GM19328 (cell line): Measurements from ENCODE around the gene AGAP1.
"Not testable (repeated sequence)": the region's sequence is repeated elsewhere in the genome, so short reads cannot be mapped to it uniquely, and the experiment has no call there.

Source experiments
- ATAC-seq: cut with Tn5 transposase; IDR thresholded peaks from one replicate; pipeline ENCODE4 v1.9.1; 2021; ENCODE audit warnings: mild to moderate bottlenecking, moderate library complexity; ENCODE audit not compliant: unreplicated experiment

The AGAP1 gene

DNA sequence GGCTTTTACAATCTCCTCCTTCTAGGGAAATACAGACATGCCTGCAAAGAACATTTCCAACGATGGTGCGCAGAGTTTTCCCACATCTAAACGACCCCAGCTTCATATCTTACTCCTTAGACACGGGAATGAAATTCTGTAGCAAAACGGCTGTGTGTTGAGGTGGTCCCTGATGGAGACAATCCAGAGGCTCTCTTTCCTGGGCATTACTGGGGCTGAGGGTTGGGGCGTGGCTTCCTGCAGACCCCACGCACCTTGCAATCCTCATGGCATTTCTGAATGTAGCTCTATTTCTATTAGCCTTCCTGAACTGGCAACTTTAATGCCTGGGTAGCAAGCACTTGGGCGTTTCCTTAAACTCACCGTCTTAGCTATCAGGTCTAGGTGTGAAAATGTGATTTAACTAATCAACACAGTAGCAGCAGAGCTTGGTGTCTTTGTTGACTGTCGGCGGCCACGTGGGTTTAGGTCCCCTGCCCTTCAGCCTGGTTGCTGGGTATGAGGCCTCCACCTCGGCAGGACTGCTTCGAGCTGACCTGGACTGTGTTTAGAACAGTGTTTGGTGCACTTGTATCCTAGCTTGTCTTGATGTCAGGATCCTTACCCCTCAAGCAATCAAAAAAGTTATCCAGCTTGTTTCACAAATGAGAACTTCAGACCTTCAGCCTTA, 431.5 kb downstream of the AGAP1 start:
- no peak for ATAC-seq

DNA sequence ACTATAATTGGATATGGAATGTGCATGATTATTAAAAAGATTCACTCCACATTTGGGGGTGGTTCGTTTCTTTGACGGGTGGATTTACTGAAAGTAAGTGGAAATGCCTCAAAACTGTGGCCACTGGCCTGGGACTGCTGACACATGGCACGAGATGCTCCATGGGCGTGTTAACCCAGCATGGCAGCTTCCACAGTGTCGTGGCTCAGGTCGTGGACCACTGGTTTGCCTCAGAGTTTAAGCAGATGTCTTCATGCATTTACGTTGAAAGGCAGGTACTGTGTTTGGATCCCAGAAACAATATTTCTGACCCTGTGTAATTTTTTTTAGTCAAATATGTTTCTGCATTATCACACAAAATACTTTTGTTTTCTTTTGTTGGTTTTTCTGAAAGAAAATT, 432.4 kb downstream of the AGAP1 start:
- ATAC-seq = no peak

DNA sequence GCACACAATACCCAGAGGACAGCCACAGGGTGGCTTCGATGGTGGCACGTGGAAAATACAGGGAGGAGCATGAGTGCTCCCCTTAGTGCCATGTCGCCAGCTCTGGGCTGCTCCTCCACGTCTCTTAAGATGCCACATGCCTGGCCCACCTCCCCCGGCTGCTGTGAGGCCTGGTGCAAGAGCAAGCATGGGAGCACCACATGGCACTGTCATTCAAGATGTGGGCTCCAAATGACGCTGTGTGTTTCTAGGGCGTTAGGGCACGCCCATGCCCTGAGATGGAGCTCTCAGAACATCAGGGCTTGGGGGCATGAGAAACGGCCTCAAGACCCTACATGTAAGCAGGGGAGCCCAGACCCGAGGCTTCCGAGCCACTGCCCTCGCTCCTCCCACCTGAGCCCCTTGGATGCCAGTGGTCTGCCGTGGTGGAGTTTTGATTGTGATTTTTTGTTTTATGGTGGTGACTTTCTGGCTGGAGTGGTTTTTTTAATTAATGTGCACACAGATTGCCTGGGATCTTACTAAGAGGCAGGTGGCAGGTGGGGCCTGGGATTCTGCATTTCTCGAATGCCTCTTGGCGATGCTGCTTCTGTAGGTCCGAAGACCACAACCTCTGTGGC, 435.0 kb downstream of the AGAP1 start:
- ATAC-seq = no peak

DNA sequence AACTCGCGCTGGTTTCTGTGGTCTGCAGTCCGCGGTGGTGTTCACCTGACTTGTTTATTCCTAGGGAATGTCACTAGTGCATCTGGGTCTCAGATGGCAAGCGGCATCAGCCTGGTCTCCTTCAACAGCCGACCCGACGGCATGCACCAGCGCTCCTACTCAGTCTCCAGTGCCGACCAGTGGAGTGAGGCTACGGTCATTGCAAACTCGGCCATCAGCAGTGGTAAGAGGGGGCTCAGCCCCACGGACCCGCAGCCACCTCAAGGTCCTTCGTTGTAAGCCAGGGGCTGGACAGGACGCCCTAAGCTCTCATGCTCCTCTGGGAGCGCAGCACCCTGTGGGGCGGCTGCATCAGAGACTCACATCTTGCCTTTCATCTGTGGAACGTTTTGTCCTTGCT, 436.9 kb downstream of the AGAP1 start:
- ATAC-seq = no peak

DNA sequence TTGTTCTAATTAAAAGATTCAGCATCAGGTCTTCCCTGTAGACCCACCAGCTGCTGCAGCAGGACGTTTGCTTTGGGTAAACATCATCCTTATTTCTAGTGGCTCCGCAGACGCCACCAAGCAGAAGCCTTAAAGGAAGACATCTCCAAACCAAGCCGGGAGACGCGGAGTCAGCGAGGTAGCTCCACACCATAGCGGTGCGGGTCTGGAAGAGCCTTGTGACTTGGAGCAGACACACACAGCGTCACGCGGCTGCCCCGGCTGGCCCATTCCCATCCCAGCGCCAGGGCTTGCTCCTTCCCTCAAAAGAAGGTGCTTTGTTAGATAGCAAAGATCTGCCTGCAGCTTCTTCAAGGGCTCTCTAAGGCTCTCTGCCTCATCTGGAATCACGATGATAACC, 437.8 kb downstream of the AGAP1 start:
- no peak for ATAC-seq

DNA sequence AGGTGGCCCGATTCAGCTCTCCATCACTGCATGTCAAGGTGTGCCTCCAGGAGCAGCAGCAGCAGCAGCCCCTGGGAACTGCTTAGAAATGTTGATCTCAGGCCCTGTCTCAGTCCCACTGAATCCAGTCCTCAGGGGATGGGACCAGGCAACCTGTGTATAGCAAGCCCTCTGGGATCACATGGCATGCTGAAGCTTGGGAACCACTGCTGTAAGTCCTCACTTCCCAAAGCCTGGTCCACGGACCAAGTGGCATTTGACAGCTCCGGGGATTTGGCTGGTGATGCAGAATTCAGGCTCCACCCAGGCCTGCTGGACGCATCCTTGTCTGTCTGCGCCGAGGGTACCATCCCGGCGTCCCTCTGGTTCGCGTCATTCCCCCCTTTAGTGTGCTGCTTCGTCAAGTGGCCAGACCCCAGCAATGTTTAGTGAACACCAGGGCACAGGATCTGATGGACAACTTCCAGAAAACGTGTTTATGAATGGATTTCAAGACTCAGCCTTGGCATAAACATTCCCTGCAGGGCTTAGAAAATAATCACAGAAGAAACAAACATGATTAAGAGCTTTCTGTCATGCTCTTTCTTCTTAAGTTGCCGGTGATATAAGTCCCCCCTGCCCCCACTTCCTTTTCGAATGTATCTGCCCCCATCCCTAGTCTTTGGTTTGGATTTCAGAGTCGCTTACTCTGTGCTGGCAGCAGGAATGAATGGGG, 440.4 kb downstream of the AGAP1 start:
- ATAC-seq = no peak

DNA sequence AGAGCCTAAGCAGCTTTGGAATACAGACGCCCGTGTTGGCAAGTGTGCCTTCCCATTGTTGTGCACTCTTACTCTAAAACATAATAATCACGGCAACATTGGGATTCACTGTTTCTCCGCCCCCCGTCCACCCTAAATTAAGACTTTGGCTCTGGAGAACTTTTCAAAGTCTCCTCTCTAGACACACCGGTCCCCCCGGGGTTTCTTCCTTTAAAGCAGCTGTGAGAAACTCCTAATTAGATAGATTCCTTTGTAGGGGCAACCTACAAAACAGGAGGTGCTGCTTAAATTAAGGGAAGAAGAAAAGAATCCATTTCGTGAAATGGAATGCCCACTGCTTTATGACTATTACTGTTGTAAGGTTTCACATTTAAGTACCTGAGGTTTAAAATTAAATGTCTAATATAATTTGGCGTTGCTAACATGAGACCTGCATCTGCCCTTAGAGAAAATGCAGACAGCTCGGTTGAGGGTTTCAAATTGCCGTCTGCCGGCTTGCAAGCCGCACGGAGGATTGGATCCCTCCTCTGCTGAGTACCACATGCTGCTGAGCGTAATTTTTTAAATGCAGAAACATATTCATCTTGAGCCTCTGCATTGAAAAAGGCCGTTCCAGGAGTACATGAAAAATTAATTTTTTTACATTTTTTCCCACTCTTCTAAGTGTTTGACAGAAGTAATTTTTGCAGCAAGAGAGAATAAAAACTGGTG, 441.1 kb downstream of the AGAP1 start:
- ATAC-seq = no peak

DNA sequence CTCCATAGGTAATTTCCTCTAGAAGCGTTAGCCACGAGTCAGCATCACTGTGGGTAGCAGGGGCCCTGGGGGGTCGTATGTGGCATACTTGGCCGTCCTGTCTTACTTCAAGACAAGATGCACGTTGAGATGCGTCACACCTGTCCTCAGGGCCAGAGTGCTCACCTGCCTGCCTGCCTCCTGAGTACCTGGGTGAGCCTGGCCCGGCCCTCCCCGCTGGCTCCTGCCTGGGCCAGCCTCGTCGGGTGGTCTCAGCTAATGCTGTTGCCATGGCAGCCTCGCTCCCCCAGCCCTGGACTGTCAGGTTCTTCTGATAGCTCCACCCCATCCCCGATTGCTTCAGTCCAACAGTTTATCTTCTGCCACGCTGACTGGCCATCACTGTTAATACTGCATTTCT, 441.9 kb downstream of the AGAP1 start:
- ATAC-seq = no peak

DNA sequence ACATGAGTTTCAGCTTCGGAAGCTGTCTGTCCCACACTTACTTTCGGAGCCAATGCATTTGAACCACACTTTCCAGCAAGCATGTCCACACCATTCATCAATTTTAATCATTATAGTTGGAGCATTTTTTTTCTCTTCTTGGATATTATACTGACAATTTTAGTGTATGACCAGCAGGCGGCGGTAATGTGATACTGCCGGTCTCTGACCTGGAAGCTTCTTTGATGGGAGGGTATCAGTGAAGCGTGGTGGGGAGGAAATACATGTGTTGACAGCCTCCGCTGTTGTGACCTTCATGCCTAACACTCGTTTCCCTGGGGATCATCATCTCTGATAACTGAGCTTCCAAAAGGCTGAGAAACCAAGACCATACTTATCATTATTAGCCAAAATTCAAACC, 442.6 kb downstream of the AGAP1 start:
- ATAC-seq = no peak

DNA sequence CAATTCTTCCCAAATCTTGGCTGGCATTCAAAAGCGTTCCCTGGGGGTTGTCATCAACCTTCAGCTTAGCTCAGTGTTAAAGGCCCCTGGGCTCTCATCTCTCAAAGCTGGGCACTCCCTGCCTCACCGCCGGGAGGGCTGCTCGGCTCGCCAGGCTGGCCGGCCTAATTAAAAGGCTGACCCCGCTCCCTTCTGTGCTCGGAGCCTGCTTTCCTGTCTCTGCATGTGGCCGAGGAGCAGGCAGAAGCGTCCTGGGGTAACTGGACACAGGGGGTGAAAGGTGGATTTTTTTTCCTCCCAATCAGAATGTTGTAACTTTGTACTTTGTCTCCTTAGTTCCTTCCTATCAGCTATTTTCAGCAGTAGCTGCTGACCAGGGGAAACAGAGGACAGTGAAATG, 443.2 kb downstream of the AGAP1 start:
- ATAC-seq = no peak

DNA sequence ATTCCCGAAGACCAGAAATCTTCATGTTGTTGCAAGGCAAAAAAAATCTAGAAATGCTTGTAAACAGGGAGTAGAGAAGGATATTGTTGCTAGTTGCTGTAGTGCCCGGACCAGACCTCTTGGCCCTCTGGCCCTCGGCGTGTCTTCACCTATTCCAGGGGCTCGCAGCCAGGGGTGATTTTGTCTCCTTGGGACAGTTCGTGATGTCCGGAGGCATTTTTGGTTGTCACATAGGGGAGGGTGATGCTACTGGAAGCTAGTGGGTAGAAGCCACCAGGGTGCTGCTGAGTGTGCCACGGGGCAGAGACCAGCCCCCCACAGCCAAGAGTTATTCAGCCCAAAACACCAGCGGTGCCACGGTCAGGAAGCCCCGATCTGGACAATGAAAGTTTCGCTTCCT, 443.7 kb downstream of the AGAP1 start:
- ATAC-seq = no peak

DNA sequence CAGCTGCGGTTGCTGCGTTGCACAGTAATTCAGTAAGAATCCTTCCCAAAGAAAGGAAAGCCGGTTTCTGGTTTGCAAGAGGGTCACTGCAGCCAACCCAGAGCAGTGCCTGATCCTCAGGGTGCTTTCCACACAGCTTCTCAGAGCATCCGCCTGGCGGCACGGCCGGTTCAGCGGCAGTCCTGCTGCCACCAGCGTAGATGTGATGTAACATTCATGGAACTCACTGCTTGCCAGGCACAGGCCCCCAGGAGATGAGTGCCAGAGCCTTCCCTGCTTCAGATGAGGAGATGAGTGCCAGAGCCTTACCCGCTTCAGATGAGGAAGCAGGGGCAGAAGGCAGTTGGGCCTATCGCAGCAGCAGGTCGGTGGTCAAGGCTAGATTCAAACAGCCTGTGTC, 444.1 kb downstream of the AGAP1 start:
- no peak for ATAC-seq

DNA sequence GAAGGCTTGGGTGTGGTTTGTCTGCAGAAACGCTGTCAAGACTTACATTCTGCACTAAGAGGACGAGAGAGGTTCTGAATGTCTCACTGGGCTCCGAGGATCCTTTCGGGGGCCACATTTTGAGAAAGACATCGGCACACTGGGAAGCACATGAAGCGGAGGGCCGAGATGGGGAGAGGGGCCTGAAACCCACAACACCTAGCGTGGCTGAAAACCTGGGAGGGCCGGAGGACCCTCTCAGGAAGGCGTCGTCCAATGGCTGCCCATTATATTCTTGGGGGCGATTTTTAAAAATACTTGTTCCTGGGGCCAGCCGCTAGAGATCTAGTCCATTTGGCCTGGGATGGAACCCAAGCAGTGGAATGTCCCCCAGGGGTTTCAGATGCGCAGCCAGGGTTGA, 444.8 kb downstream of the AGAP1 start:
- ATAC-seq = no peak

DNA sequence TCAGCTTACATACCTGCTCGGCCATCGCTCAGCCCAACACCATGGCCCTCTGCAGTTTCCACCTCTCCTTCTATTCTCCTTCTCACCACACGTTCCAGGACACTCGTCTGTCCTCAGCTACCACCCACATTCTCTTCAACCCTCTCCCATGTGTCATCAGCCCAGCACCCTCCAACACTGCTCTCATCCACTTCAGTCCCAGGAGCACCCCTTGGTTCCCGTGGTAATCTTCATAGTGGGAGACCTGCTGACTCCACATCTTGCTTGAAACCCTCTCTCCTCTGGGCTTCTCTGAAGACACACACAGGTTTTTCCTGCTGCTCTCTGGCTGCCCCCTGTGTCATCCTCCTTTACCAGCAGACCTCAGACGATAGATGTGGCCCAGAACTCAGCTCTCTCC, 445.6 kb downstream of the AGAP1 start:
- no peak for ATAC-seq

DNA sequence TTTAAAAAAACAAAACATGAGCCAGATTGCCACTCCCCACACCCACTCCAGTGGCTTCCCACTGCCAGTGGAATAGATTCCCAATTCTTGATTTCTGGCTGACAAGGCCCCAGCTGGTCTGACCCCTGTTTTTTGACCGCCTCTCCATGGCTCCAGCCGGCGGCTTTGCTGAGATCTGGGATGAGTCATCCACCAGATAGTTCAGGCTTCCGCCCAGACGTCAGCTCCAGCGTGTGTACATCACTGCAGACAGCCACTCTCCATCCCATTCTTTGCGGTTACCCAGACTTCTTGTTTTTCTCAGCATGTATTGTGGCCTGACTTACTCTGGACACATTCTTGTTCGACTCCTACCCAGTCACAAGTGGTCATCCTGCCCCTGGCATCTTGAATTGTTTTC, 446.5 kb downstream of the AGAP1 start:
- ATAC-seq = no peak

DNA sequence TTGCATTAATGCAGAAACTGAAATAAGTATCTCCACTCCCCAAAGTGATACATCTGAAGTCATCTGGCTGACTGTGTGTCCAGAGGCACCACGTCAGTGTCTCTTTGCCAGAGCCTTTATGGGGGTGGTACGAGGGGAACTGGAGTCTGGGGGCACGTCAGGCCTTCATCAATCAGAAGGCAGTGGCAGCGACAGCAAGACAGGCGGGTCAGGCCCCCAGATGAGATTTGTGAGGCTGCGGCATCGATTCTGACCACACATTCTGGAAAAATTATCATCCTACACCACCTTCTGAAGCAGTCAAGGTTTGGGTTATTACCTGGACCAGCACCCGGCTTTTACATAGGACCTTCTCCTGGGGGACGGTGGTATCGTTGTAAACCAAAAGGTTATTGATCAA, 450.7 kb downstream of the AGAP1 start:
- no peak for ATAC-seq

DNA sequence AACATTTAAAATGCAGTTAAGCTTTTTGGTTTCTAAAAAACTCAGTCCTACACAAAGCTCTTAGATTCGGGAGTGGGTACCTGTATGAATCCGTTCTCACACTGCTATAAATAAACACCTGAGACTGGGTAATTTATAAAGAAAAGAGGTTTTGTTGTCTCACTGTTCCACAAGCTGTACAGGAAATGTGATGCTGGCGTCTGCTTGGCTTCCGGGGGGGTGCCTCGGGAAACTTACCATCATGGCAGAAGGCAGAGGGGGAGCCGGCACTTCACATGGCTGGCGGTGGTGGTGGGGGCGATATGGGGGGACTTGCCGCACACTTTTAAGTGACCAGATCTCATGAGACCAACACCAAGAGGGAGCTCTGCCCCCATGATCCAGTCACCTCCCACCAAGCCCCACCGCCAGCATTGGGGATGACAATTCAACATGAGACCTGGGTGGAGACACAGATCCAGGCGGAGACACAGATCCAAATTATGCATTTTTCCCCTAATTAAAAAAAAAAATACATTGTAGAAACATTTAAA, 451.8 kb downstream of the AGAP1 start:
- ATAC-seq = no peak

DNA sequence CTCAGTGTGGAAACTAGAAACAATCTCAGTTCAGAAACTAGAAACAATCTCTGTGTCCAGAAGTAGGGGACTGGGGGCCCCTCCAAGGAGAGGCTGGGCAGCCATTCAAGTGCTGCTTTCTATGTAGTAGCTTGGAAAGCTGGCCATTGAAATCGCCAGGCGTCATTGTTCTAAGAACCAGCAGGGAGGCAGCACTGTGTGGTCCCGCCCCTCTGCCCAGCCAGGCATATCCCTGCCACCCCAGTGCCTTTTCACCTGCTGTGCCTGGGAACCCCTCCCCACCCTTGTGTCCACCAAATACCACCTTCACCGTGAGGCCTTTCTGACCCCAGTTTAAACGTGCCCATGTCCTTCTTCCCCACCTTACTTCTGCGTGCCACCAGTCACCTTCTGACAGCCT, 452.7 kb downstream of the AGAP1 start:
- no peak for ATAC-seq

DNA sequence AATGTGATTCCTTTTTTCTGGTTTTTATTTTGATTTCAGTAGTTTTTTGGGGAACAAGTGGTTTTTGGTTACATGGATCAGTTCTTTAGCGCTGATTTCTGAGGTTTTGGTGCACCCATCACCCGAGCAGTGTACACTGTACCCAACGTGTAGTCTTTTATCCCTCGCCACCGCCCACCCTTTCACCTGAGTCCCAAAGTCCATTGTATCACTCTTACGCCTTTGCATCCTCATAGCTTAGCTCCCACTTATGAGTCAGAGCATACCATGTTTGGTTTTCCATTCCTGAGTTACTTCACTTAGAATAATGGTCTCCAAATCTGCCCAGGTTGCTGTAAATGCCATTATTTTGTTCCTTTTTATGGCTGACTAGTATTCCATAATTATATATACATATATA, 453.2 kb downstream of the AGAP1 start:
- ATAC-seq = not testable (repeated sequence)

DNA sequence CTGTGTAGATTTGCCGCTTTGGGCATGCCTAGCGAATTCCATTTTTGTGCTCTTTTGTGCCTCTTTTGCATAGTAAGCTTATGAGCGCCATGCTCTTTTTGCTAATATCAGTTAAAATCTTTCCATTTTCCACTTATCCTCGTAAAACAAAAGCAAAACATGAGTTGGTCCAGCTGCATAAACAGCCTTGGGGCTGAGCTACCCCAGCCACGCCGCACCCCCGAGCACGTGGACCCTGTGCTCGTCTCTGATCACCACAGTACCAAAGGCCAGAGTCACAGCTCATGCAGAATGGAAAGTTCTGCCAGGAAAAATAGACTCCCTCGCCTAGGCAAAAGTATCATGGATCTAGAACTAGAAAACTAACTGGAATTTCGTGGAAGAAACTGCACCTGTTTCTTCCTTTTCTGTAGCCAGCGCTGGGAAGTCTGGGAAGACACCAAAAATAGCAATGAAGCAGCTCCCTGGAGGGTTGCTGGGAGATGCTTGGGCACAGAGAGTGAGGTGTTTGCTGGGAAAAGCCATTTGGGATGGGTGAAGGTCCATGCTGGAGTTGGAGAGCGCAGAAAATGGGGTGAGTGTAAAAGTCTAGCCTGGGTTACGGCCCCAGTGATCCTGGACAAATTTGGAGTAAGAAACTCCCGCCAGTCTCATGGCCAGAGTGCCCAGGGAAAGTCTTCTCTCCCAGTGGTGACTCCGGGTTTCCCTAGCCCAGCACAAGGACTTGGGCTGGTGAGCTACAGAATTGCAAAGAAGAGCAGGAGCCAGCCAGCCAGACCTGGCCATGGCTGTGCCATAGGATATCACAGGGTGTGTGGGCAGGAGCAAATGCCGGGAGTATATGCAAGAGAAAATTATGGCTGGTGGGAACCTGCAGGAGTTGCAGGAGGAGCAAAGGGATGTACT, 456.0 kb downstream of the AGAP1 start:
- ATAC-seq = no peak

DNA sequence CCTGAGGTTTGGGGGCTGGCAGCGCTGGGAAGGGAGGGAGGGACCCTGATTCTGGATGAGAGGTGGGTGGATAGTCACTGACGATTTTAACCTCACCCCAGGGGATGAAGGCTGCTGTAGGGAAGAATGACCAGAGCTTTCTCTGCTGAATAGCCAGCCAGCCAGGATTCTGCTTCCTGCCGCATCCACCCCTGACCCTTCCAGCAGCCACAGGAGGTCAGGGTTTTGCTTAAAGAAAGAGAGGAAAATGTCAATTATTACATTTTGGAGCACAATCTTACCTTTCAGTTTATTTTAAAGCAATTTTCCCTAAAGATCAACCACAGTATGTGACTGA, 456.6 kb downstream of the AGAP1 start:
- no peak for ATAC-seq
